Activated CD4-positive, CD25-positive, alpha-beta regulatory T cell (primary cell): Measurements from ENCODE around the gene ADARB2.
"Not testable (repeated sequence)": the region's sequence is repeated elsewhere in the genome, so short reads cannot be mapped to it uniquely, and the experiment has no call there.

ENCODE experiments used
- DNase-seq, 4 experiments: peaks; one replicate each; lab custom pipeline; 2025; lab: John Stamatoyannopoulos, UW

The ADARB2 gene

GRCh38 chr10:1737222-1738061, at the start of gene ADARB2:
Gene ADARB2, minus strand, starts transcription at chr10:1737525.
- no peak for DNase-seq

- no peak for DNase-seq
Measured at GRCh38 chr10:1785835-1786234, 48.5 kb upstream of the ADARB2 start.

GRCh38 chr10:1782841-1783240, 45.5 kb upstream of the ADARB2 start:
- no peak for DNase-seq

- DNase-seq = no peak
Measured at GRCh38 chr10:1779796-1780195, 42.5 kb upstream of the ADARB2 start.

- no peak for DNase-seq
Measured at GRCh38 chr10:1778375-1778969, 41.1 kb upstream of the ADARB2 start.

- DNase-seq = no peak
Measured at GRCh38 chr10:1776127-1776662, 38.9 kb upstream of the ADARB2 start.

- DNase-seq = no peak
Measured at GRCh38 chr10:1774796-1775195, 37.5 kb upstream of the ADARB2 start.

GRCh38 chr10:1773204-1773603, 35.9 kb upstream of the ADARB2 start:
- not testable (repeated sequence) for DNase-seq

- DNase-seq = no peak
Measured at GRCh38 chr10:1766049-1766448, 28.7 kb upstream of the ADARB2 start.

GRCh38 chr10:1762076-1762475, 24.8 kb upstream of the ADARB2 start:
- no peak for DNase-seq

- no peak for DNase-seq
Measured at GRCh38 chr10:1754506-1755153, 17.3 kb upstream of the ADARB2 start.

- DNase-seq = no peak
Measured at GRCh38 chr10:1752153-1752552, 14.8 kb upstream of the ADARB2 start.

GRCh38 chr10:1747590-1748157, 10.3 kb upstream of the ADARB2 start:
- DNase-seq = no peak

- DNase-seq = no peak
Measured at GRCh38 chr10:1746796-1747195, 9.5 kb upstream of the ADARB2 start.

GRCh38 chr10:1745780-1746456, 8.6 kb upstream of the ADARB2 start:
- DNase-seq = no peak

GRCh38 chr10:1744524-1744923, 7.2 kb upstream of the ADARB2 start:
- DNase-seq = no peak

GRCh38 chr10:1743141-1743540, 5.8 kb upstream of the ADARB2 start:
- no peak for DNase-seq

GRCh38 chr10:1741450-1741849, 4.1 kb upstream of the ADARB2 start:
- DNase-seq = no peak

- DNase-seq = no peak
Measured at GRCh38 chr10:1739751-1740150, 2.4 kb upstream of the ADARB2 start.

- DNase-seq = no peak
Measured at GRCh38 chr10:1738950-1739349, 1.6 kb upstream of the ADARB2 start.

GRCh38 chr10:1736972-1737221, 428 bp downstream of the ADARB2 start:
- DNase-seq = no peak
